ENCODE results near the gene GNPDA1.
"Not testable (repeated sequence)": the region's sequence is repeated elsewhere in the genome, so short reads cannot be mapped to it uniquely, and the experiment has no call there.

The GNPDA1 gene

GRCh38 chr5:142012792-142013388 is at the start of gene GNPDA1:
Gene GNPDA1, minus strand, starts transcription at chr5:142013027. Its CDS starts 992 bp downstream, at chr5:142012035.
- H3K27ac ChIP-seq = peak within 1 kb of the TSS; percentile 82
- peak; percentile 30; the same call in 1 of the 2 replicates for TF ChIP-seq ZFX (IDR thresholded peaks at IDR 0.05)
- no peak for TF ChIP-seq CTCF (conservative IDR thresholded peaks at IDR 0.05)

GRCh38 chr5:142059304-142059940 is 46.6 kb upstream of the GNPDA1 start:
- TF ChIP-seq ZFX (IDR thresholded peaks at IDR 0.05) (no peak), CTCF (conservative IDR thresholded peaks at IDR 0.05) (no peak)
- H3K27ac ChIP-seq = no peak overlapping the region

GRCh38 chr5:142057697-142058056 is 44.9 kb upstream of the GNPDA1 start:
- TF ChIP-seq ZFX (IDR thresholded peaks at IDR 0.05) = no peak
- TF ChIP-seq CTCF (conservative IDR thresholded peaks at IDR 0.05) = no peak
- no peak overlapping the region for H3K27ac ChIP-seq

GRCh38 chr5:142056816-142057696 is 44.2 kb upstream of the GNPDA1 start:
- no peak overlapping the region for H3K27ac ChIP-seq
- TF ChIP-seq CTCF (conservative IDR thresholded peaks at IDR 0.05) (no peak), ZFX (IDR thresholded peaks at IDR 0.05) (no peak)

GRCh38 chr5:142055301-142055700 is 42.5 kb upstream of the GNPDA1 start:
- no peak overlapping the region for H3K27ac ChIP-seq
- TF ChIP-seq ZFX (IDR thresholded peaks at IDR 0.05) (no peak), CTCF (conservative IDR thresholded peaks at IDR 0.05) (no peak)

GRCh38 chr5:142053426-142054151 is 40.8 kb upstream of the GNPDA1 start:
- no peak for TF ChIP-seq CTCF (conservative IDR thresholded peaks at IDR 0.05)
- no peak for TF ChIP-seq ZFX (IDR thresholded peaks at IDR 0.05)
- no peak overlapping the region for H3K27ac ChIP-seq

GRCh38 chr5:142052026-142052425 is 39.2 kb upstream of the GNPDA1 start:
- H3K27ac ChIP-seq = not testable (repeated sequence)

Measured in C4-2B (cell line).